Vagina (tissue), 2 donors: ENCODE data around the gene SSH3. TPM values are rescaled to one million over a fixed set of nuclear protein-coding genes. Genes with fewer than 3 reads are reported as not detected.

ENCODE experiments used
- DNase-seq, 2 donors: peaks; one replicate each; pipeline ENCODE4 v3.0.0-alpha.2; 2017; ENCODE audit errors: extremely low spot score in 2 of 2
- H3K27ac ChIP-seq: fragments of 200-600 bp; sonication (generic); one replicate; pipeline ENCODE4 v1.5.1; 2019
- H3K27me3 ChIP-seq: fragments of 200-600 bp; sonication (generic); one replicate; pipeline ENCODE4 v1.5.1; 2019
- H3K36me3 ChIP-seq, 2 donors: fragments of 200-600 bp; sonication (generic); one replicate each; pipeline ENCODE4 v1.5.1; 2017 to 2019
- H3K4me1 ChIP-seq: fragments of 200-600 bp; sonication (generic); one replicate; pipeline ENCODE4 v1.5.1; 2019
- H3K4me3 ChIP-seq, 2 donors: fragments of 200-600 bp; sonication (generic); 1 replicate in 1 of 2; 2 replicates in 1 of 2; pipeline ENCODE4 v1.5.1; 2016 to 2019
- H3K9me3 ChIP-seq: fragments of 200-600 bp; sonication (generic); one replicate; pipeline ENCODE4 v1.5.1; 2019
- POLR2A ChIP-seq, 2 donors: fragments of 450-650 bp; IDR thresholded peaks; one replicate each; pipeline ENCODE4 v1.6.1; 2017; ENCODE audit warnings: antibody characterized with exemption in 2 of 2, mild to moderate bottlenecking in 2 of 2, moderate library complexity in 2 of 2
- POLR2AphosphoS5 ChIP-seq, 2 donors: sonication (generic); formaldehyde crosslinking; IDR thresholded peaks; one replicate each; pipeline ENCODE4 v1.9.0; 2017; ENCODE audit warnings: antibody characterized with exemption in 2 of 2, mild to moderate bottlenecking in 2 of 2, low read depth in 1 of 2; ENCODE audit not compliant: insufficient read depth in 1 of 2
- intact Hi-C: fragments of 100-400 bp; cut with DNase I; formaldehyde crosslinking; loops from one replicate; pipeline ENCODE4 v1.15.1; 2023
- total RNA-seq: library from RNA; depleted of rRNA; stranded (reverse); fragments of >200 nt; gene quantifications from one replicate; pipeline ENCODE4 v1.2.3, GENCODE V29; 2016
- TF ChIP-seq, protein P1 (sequence below), 3 experiments: fragments of 450-650 bp in 2 of 3; fragments of 200-600 bp in 1 of 3; sonication (generic) in 1 of 3; IDR thresholded peaks; one replicate each; pipeline ENCODE4 v1.5.1; 2017 to 2019; ENCODE audit warnings: antibody characterized with exemption in 3 of 3, mild to moderate bottlenecking in 2 of 3, moderate library complexity in 2 of 3

The SSH3 gene
- total RNA-seq, 1 donor from 2014 or later: 98.0 TPM

GRCh38 chr11:67301313-67301921 lies 1.9 kb upstream of the SSH3 start:
- Histone ChIP-seq H3K27me3 (no peaks in the 10 kb centered on the region), H3K4me3 (no peak overlapping the region), H3K4me1 (peaks cover 36% of the 10 kb centered on the region), H3K36me3 (peaks cover 0 to 44% of the 10 kb centered on the region in 2 donors), H3K9me3 (no peaks in the 10 kb centered on the region), H3K27ac (peak overlapping the region; percentile 89)
- no peak for DNase-seq
- TF ChIP-seq POLR2A (IDR thresholded peaks at IDR 0.05) (no peak), POLR2AphosphoS5 (IDR thresholded peaks at IDR 0.05; ENCODE audit: insufficient read depth in 1 of 2, low read depth in 1 of 2) (no peak)
- TF ChIP-seq, protein P1, sequence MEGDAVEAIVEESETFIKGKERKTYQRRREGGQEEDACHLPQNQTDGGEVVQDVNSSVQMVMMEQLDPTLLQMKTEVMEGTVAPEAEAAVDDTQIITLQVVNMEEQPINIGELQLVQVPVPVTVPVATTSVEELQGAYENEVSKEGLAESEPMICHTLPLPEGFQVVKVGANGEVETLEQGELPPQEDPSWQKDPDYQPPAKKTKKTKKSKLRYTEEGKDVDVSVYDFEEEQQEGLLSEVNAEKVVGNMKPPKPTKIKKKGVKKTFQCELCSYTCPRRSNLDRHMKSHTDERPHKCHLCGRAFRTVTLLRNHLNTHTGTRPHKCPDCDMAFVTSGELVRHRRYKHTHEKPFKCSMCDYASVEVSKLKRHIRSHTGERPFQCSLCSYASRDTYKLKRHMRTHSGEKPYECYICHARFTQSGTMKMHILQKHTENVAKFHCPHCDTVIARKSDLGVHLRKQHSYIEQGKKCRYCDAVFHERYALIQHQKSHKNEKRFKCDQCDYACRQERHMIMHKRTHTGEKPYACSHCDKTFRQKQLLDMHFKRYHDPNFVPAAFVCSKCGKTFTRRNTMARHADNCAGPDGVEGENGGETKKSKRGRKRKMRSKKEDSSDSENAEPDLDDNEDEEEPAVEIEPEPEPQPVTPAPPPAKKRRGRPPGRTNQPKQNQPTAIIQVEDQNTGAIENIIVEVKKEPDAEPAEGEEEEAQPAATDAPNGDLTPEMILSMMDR (IDR thresholded peaks at IDR 0.05): no peak
- intact Hi-C loops: no loop called here

DNA sequence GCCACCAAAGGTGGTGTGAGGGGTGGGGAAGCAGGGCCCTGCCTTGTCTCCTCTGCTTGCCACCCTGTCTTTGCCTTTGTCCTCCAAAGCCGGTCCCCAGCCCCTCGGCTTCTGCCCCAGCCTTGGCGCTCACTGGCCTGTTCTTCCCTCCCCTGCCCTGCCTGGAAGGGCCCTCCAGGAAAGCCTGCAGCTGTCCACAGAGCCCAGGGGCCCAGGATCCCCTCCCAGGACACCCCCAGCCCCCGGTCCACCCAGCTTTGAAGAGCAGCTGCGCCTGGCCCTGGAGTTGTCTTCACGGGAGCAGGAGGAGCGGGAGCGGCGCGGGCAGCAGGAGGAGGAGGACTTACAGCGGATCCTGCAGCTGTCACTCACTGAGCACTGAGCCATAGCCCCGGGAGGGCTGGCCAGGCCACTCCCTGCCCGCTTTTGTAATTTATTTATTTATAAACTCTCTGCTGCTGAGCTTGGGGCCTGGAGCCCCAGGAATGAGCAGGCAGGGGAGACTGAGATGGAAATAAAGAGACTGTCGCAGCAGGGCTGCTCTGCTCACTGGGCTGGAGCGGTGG lies 1.3 kb upstream of the SSH3 start:
- H3K4me3 ChIP-seq: peak overlapping the region in 1 of 2 donors; percentile 89
- peaks cover 0 to 38% of the 10 kb centered on the region in 2 donors for H3K36me3 ChIP-seq
- H3K27me3 ChIP-seq: no peaks in the 10 kb centered on the region
- H3K4me1 ChIP-seq: peaks cover 36% of the 10 kb centered on the region
- DNase-seq: no peak
- no peaks in the 10 kb centered on the region for H3K9me3 ChIP-seq
- intact Hi-C loops: no loop called here
- peak overlapping the region; percentile 89 for H3K27ac ChIP-seq
- TF ChIP-seq, protein P1 (IDR thresholded peaks at IDR 0.05): no peak
- peak in 1 of 2 donors; percentile 51 for TF ChIP-seq POLR2AphosphoS5 (IDR thresholded peaks at IDR 0.05; ENCODE audit: insufficient read depth in 1 of 2, low read depth in 1 of 2)

DNA sequence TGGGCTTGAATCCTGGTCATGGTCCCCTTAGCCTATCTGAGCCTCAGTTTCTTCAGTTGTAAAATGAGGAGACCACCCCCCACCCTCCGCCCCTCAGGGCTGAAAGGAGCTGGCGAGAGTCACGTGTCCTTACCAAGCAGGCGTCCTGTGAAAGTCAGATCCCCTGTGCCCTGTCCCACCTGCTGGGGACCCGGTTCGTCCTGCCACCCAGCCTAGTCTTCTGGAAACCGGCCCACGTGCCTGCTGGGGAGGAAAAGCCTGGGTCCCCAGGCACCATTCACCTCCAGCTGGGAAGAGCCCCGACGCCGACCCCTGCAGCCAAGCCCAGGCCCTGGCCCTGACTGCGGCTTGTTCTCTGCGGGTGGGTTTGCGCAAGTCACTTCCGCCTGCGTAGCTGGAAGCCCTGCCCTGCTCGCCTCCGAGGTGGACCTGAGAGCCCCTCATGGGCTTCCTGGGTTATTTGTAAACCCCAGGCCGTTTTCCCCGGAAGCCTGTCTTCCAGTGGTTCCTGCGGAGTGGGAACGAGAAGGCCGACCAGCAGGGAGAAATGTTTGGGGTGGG lies 679 bp upstream of the SSH3 start:
- Histone ChIP-seq H3K27ac (peak overlapping the region; percentile 89), H3K9me3 (no peaks in the 10 kb centered on the region), H3K36me3 (peaks cover 0 to 35% of the 10 kb centered on the region in 2 donors), H3K27me3 (no peaks in the 10 kb centered on the region), H3K4me1 (peaks cover 36% of the 10 kb centered on the region), H3K4me3 (peak overlapping the region; percentile 66 to 89)
- DNase-seq: no peak
- intact Hi-C loops: no loop called here
- no peak for TF ChIP-seq POLR2AphosphoS5 (IDR thresholded peaks at IDR 0.05; ENCODE audit: insufficient read depth in 1 of 2, low read depth in 1 of 2)
- no peak for TF ChIP-seq POLR2A (IDR thresholded peaks at IDR 0.05)
- TF ChIP-seq, protein P1 (IDR thresholded peaks at IDR 0.05): no peak

- H3K4me3 ChIP-seq: peak overlapping the region; percentile 66 to 89
- peaks cover 0 to 28% of the 10 kb centered on the region in 2 donors for H3K36me3 ChIP-seq
- no peaks in the 10 kb centered on the region for H3K27me3 ChIP-seq
- intact Hi-C loops: no loop called here
- TF ChIP-seq POLR2AphosphoS5 (IDR thresholded peaks at IDR 0.05; ENCODE audit: insufficient read depth in 1 of 2, low read depth in 1 of 2): no peak
- TF ChIP-seq, protein P1 (IDR thresholded peaks at IDR 0.05): no peak
- no peak for TF ChIP-seq POLR2A (IDR thresholded peaks at IDR 0.05)
- peak overlapping the region; percentile 89 for H3K27ac ChIP-seq
- H3K9me3 ChIP-seq: no peaks in the 10 kb centered on the region
- H3K4me1 ChIP-seq: peaks cover 36% of the 10 kb centered on the region
- no peak for DNase-seq
These were observed 593 bp downstream of the SSH3 start for GRCh38 chr11:67303835-67304411.
